A549 (cell line): Measurements from ENCODE around the gene SLX9. TPM values are rescaled to one million over a fixed set of nuclear protein-coding genes. Genes with fewer than 3 reads are reported as not detected.

Source experiments
- ATAC-seq, 2 experiments: fragments of 200-7000 bp in 1 of 2; fragments of >200 bp in 1 of 2; cut with Nextera tagmentation in 1 of 2; cut with Tn5 transposase in 1 of 2; 3 replicates each; pipeline versions ENCODE4 v1.8.0 to v1.9.1; 2018 to 2020; ENCODE audit warnings: mild to moderate bottlenecking in 1 of 2, moderate library complexity in 1 of 2
- CTCF ChIA-PET: fragments of 300-600 bp; sonication (Branson Sonifier 250); formaldehyde crosslinking; extraction: SDS; loops from one replicate; lab custom pipeline; 2021; ENCODE audit warnings: antibody characterized with exemption, inconsistent platforms; lab: Yijun Ruan, JAX
- POLR2A ChIA-PET: fragments of 350-600 bp; formaldehyde crosslinking; extraction: SDS; loops from one replicate; lab custom pipeline; 2021; ENCODE audit warnings: antibody characterized with exemption, inconsistent platforms; lab: Yijun Ruan, JAX
- DNase-seq, 2 experiments: peaks; one replicate each; pipeline versions ENCODE4 v3.0.0 to v3.0.0-alpha.2; 2011 to 2016; ENCODE audit warnings: low read depth in 1 of 2, low spot score in 1 of 2
- FAIRE-seq: peaks from 2 replicates; lab custom pipeline; 2011; peaks lifted over from hg19 to GRCh38; lab: Jason Lieb, UNC
- H3K27ac ChIP-seq, 2 experiments: fragments of >200 bp; sonication (Bioruptor Twin); formaldehyde crosslinking; 3 replicates each; pipeline ENCODE4 v1.5.1; 2016 to 2017
- H3K4me1 ChIP-seq: fragments of >200 bp; sonication (Bioruptor Twin); formaldehyde crosslinking; 3 replicates; pipeline ENCODE4 v1.6.1; 2016
- H3K4me2 ChIP-seq: fragments of >200 bp; sonication (Bioruptor Twin); formaldehyde crosslinking; 3 replicates; pipeline ENCODE4 v1.6.1; 2016
- H3K4me3 ChIP-seq: fragments of >200 bp; sonication (Bioruptor Twin); formaldehyde crosslinking; 3 replicates; pipeline ENCODE4 v1.5.1; 2016
- H3K9me3 ChIP-seq: fragments of >200 bp; sonication (Bioruptor Twin); formaldehyde crosslinking; 3 replicates; pipeline ENCODE4 v1.6.1; 2016
- CBX2 ChIP-seq: fragments of 200-600 bp; sonication (generic); IDR thresholded peaks from 2 replicates; pipeline ENCODE4 v1.6.1; 2016; ENCODE audit warnings: low read depth, mild to moderate bottlenecking, borderline replicate concordance
- EP300 ChIP-seq, 2 experiments: fragments of >200 bp; sonication (Bioruptor Twin); formaldehyde crosslinking; IDR thresholded peaks; 2 replicates in 1 of 2; 3 replicates in 1 of 2; pipeline ENCODE4 v1.6.1; 2016 to 2017
- ESRRA ChIP-seq: fragments of 150-350 bp; IDR thresholded peaks from 2 replicates; pipeline ENCODE4 v1.6.1; 2014; ENCODE audit warnings: mild to moderate bottlenecking, low read length, borderline replicate concordance
- FOXS1 ChIP-seq: fragments of 250-450 bp; sonication (Bioruptor Pico); IDR thresholded peaks from 2 replicates; pipeline ENCODE4 v1.5.0; 2020; ENCODE audit warnings: mild to moderate bottlenecking, moderate library complexity
- GATA3 ChIP-seq: IDR thresholded peaks from 2 replicates; pipeline ENCODE4 v1.6.1; 2012; ENCODE audit warnings: borderline replicate concordance
- HDAC2 ChIP-seq: fragments of 200-600 bp; sonication (generic); IDR thresholded peaks from 2 replicates; pipeline ENCODE4 v1.6.1; 2016
- HES2 ChIP-seq: fragments of >200 bp; sonication (Bioruptor Twin); formaldehyde crosslinking; IDR thresholded peaks from 2 replicates; pipeline ENCODE4 v1.6.1; 2016
- HOXB13 ChIP-seq: fragments of 250-450 bp; sonication (Bioruptor Pico); IDR thresholded peaks from 2 replicates; pipeline ENCODE4 v1.5.0; 2020; ENCODE audit warnings: low read depth, mild to moderate bottlenecking, moderate library complexity
- HOXB5 ChIP-seq: fragments of 250-450 bp; sonication (Bioruptor Pico); IDR thresholded peaks from 2 replicates; pipeline ENCODE4 v1.5.0; 2020; ENCODE audit warnings: mild to moderate bottlenecking, moderate library complexity
- KDM1A ChIP-seq: fragments of 200-600 bp; sonication (generic); IDR thresholded peaks from 2 replicates; pipeline ENCODE4 v1.6.1; 2016; ENCODE audit warnings: low read depth, mild to moderate bottlenecking
- MAZ ChIP-seq: fragments of 150-350 bp; IDR thresholded peaks from 2 replicates; pipeline ENCODE4 v1.6.1; 2014; ENCODE audit warnings: antibody characterized with exemption, low read depth, low read length, borderline replicate concordance
- NR3C1 ChIP-seq: fragments of >200 bp; sonication (Bioruptor Twin); formaldehyde crosslinking; IDR thresholded peaks from 3 replicates; pipeline ENCODE4 v1.6.1; 2017
- POLR2A ChIP-seq: IDR thresholded peaks from 2 replicates; pipeline ENCODE4 v1.6.1; 2012; ENCODE audit warnings: mild to moderate bottlenecking, low read length
- POLR2AphosphoS2 ChIP-seq: conservative IDR thresholded peaks from 2 replicates; pipeline ENCODE4 v1.6.1; 2012; ENCODE audit warnings: low read length, improper control_type of control experiment, inconsistent platforms
- RAD21 ChIP-seq, 2 experiments: fragments of >200 bp in 1 of 2; sonication (Bioruptor Twin) in 1 of 2; formaldehyde crosslinking in 1 of 2; IDR thresholded peaks in 1 of 2; conservative IDR thresholded peaks in 1 of 2; 2 replicates in 1 of 2; 3 replicates in 1 of 2; pipeline ENCODE4 v1.6.1; 2012 to 2018; ENCODE audit warnings: inconsistent platforms in 1 of 2
- RFX5 ChIP-seq: fragments of 450-650 bp; IDR thresholded peaks from 2 replicates; pipeline ENCODE4 v1.7.1; 2014; ENCODE audit warnings: antibody characterized with exemption, mild to moderate bottlenecking, moderate library complexity
- SMC3 ChIP-seq: fragments of >200 bp; sonication (Bioruptor Twin); formaldehyde crosslinking; IDR thresholded peaks from 3 replicates; pipeline ENCODE4 v1.6.1; 2018; ENCODE audit warnings: inconsistent platforms
- ZNF302 ChIP-seq: fragments of 250-450 bp; sonication (Bioruptor Pico); IDR thresholded peaks from 2 replicates; pipeline ENCODE4 v1.9.0; 2021; ENCODE audit warnings: inconsistent platforms, mild to moderate bottlenecking, moderate library complexity
- ZSCAN20 ChIP-seq: fragments of 250-450 bp; sonication (Bioruptor Pico); IDR thresholded peaks from 2 replicates; pipeline ENCODE4 v1.8.0; 2022; ENCODE audit warnings: mild to moderate bottlenecking, moderate library complexity
- WGBS: methylation state at CpG from one replicate; pipeline ENCODE4 v1.1.6; 2017; ENCODE audit errors: missing lambda C conversion rate; 5-methylcytosine and 5-hydroxymethylcytosine counted together
- polyA plus RNA-seq, 4 experiments: library from polyadenylated mRNA; depleted of rRNA in 3 of 4; stranded (reverse); fragments of >200 nt; fragmentation: RNase III in 1 of 4; extraction: RNeasy Plus Mini Kit Qiagen cat#74134 plus additional on column Dnase treatment in 1 of 4; gene quantifications; 2 replicates in 3 of 4; 3 replicates in 1 of 4; pipeline ENCODE4 v1.2.3, GENCODE V29; 2011 to 2017
- TF ChIP-seq, protein P1 (sequence below): fragments of >200 bp; sonication (Bioruptor Twin); formaldehyde crosslinking; IDR thresholded peaks from 3 replicates; pipeline ENCODE4 v1.5.1; 2016
- TF ChIP-seq, protein P2 (sequence below): fragments of 150-350 bp; IDR thresholded peaks from 2 replicates; pipeline ENCODE4 v1.6.1; 2014; ENCODE audit warnings: low read depth, mild to moderate bottlenecking, low read length
- TF ChIP-seq, protein P3 (sequence below): fragments of 450-650 bp; IDR thresholded peaks from 2 replicates; pipeline ENCODE4 v1.6.1; 2014; ENCODE audit warnings: antibody characterized with exemption

The SLX9 gene
- polyA plus RNA-seq, 2 of the 4 experiments (the other 2 are of a cell fraction) = 26.9 to 40.6 TPM

- TF ChIP-seq HOXB5 (CRISPR knock-in tag) (no peak), ZSCAN20 (CRISPR knock-in tag) (no peak), NR3C1 (no peak), HDAC2 (no peak), HOXB13 (CRISPR knock-in tag) (no peak), HES2 (no peak), EP300 (IDR thresholded peaks at IDR 0.05) (no peak)
- TF ChIP-seq, protein P1, sequence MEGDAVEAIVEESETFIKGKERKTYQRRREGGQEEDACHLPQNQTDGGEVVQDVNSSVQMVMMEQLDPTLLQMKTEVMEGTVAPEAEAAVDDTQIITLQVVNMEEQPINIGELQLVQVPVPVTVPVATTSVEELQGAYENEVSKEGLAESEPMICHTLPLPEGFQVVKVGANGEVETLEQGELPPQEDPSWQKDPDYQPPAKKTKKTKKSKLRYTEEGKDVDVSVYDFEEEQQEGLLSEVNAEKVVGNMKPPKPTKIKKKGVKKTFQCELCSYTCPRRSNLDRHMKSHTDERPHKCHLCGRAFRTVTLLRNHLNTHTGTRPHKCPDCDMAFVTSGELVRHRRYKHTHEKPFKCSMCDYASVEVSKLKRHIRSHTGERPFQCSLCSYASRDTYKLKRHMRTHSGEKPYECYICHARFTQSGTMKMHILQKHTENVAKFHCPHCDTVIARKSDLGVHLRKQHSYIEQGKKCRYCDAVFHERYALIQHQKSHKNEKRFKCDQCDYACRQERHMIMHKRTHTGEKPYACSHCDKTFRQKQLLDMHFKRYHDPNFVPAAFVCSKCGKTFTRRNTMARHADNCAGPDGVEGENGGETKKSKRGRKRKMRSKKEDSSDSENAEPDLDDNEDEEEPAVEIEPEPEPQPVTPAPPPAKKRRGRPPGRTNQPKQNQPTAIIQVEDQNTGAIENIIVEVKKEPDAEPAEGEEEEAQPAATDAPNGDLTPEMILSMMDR = no peak
Observed at GRCh38 chr21:44948426-44949120, 8.7 kb downstream of the SLX9 start (continued).

DNA sequence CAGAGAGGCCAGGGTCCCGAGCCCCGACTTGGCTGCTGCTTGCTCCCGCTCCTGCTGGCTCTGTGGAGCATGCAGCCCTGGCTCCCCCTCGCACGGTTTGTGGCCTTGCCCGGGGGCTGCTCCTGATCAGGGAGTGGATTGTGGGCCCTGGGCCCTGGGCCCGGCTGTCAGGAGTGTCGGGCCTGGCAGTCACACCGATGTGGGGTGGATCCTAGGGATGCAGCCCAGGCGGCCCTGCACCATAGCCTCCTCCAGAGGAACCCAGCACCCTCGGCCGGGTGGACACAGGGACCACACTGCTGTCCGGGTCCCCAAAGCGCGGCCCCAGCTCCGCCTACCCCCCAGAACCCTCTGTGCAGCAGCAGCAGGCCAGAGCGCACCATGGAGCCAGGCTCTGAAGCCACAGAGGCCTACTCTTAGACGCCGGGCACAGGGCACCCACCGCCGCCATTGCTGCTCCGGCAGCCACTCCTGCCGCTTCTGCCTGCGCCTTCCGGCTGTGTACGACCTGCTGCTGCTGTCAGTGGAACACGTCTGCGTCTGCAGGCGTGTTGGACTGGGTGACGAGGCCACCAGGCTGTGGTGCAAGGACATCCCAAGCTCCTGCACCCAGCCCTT is 9.4 kb downstream of the SLX9 start:
- Histone ChIP-seq H3K4me1 (peaks cover 36% of the 10 kb centered on the region), H3K27ac (peak overlapping the region; percentile 70 to 88; a peak in 3 of 6 replicates), H3K9me3 (no peaks in the 10 kb centered on the region), H3K4me2 (0 out of 3 replicates have a peak overlapping the region, but pooled peaks have one; percentile 18), H3K4me3 (no peak overlapping the region)
- ChIA-PET POLR2A (interaction anchor here (0.7 kb wide), 1 partner anchor 179 kb away, joined by 3 read pairs; no protein-coding TSS in a partner anchor), CTCF (interaction anchor here (0.6 to 14.2 kb wide), 28 partner anchors 9 to 676 kb away, joined by 3 to 224 read pairs (median 5); no protein-coding TSS in a partner anchor)
- DNase-seq = no peak
- 61% methylated on average over 13 of the region's 30 CpGs for WGBS
- FAIRE-seq = no peak
- TF ChIP-seq ZNF302 = no peak
- TF ChIP-seq, protein P2, sequence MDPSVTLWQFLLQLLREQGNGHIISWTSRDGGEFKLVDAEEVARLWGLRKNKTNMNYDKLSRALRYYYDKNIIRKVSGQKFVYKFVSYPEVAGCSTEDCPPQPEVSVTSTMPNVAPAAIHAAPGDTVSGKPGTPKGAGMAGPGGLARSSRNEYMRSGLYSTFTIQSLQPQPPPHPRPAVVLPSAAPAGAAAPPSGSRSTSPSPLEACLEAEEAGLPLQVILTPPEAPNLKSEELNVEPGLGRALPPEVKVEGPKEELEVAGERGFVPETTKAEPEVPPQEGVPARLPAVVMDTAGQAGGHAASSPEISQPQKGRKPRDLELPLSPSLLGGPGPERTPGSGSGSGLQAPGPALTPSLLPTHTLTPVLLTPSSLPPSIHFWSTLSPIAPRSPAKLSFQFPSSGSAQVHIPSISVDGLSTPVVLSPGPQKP = no peak
- TF ChIP-seq GATA3 = no peak
- no peak for TF ChIP-seq POLR2AphosphoS2
- TF ChIP-seq ESRRA = no peak
- no peak for TF ChIP-seq POLR2A
- peak; percentile 28 to 60 for ATAC-seq

DNA sequence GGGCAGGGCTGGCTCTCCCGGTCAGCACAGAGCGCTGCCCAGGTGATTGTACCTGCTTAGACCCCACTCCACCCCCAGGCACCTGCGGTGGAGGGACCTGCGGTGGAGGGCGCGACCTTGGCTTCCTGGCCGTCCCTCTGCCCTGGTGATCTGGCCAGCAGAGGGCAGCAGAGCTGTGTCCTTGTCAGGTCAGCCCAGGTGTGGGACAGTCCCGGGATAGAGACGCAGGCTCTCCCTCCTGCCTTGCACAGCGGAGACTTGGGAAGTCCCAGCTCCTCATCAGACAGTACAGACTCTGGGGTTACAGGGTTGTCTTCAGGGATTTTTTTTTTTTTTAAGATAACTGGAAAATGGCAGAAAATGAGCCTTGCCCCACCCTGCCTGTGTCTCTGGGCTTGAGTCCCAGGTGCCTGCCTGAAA is 10.0 kb downstream of the SLX9 start:
- peak overlapping the region in 1 of 2 experiments; percentile 88; a peak in 3 of 6 replicates for H3K27ac ChIP-seq
- H3K9me3 ChIP-seq = no peaks in the 10 kb centered on the region
- H3K4me2 ChIP-seq = 0 out of 3 replicates have a peak overlapping the region, but pooled peaks have one; percentile 18
- 0% methylated on average over 3 of the region's 10 CpGs for WGBS
- peaks cover 36% of the 10 kb centered on the region for H3K4me1 ChIP-seq
- H3K4me3 ChIP-seq = no peak overlapping the region
- DNase-seq (peak; percentile 65 to 70), FAIRE-seq (no peak), ATAC-seq (peak; percentile 67 to 93)
- CTCF ChIA-PET = interaction anchor here (0.6 to 14.2 kb wide), 34 partner anchors 8 to 1653 kb away, joined by 3 to 224 read pairs (median 4); no protein-coding TSS in a partner anchor
- POLR2A ChIA-PET = no interaction called here
- TF ChIP-seq CBX2 = no peak
- no peak for TF ChIP-seq KDM1A
- peak; percentile 69; the same call in 1 of the 2 replicates for TF ChIP-seq ESRRA
- TF ChIP-seq ZNF302 = no peak
- TF ChIP-seq FOXS1 (CRISPR knock-in tag) = no peak
- TF ChIP-seq RFX5 = no peak
- TF ChIP-seq, protein P1 = peak; percentile 67
- TF ChIP-seq HOXB13 (CRISPR knock-in tag) = no peak
- TF ChIP-seq MAZ = no peak
- peak; percentile 77 for TF ChIP-seq SMC3
- TF ChIP-seq RAD21 (conservative IDR thresholded peaks at IDR 0.05 in 1 of 2, IDR thresholded peaks at IDR 0.05 in 1 of 2) = peak; percentile 76
- TF ChIP-seq, protein P3, sequence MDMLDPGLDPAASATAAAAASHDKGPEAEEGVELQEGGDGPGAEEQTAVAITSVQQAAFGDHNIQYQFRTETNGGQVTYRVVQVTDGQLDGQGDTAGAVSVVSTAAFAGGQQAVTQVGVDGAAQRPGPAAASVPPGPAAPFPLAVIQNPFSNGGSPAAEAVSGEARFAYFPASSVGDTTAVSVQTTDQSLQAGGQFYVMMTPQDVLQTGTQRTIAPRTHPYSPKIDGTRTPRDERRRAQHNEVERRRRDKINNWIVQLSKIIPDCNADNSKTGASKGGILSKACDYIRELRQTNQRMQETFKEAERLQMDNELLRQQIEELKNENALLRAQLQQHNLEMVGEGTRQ = no peak
